Measurements from ENCODE around the gene CSMD2.

GRCh38 chr1:33472269-33472980 is 692.6 kb downstream of the CSMD2 start, which contains the start of gene ZSCAN20:
- no peak for TF ChIP-seq CTCF (conservative IDR thresholded peaks at IDR 0.05; ENCODE audit: low read length)
- TF ChIP-seq EZH2phosphoT487 (IDR thresholded peaks at IDR 0.05; ENCODE audit: borderline replicate concordance, low read depth, low read length): no peak
